ENCODE data around the gene KIF21A.

GRCh38 chr12:39352471-39353017 lies 90.4 kb downstream of the KIF21A start:
- TF ChIP-seq CTCF (IDR thresholded peaks at IDR 0.05) (no peak), POLR2A (IDR thresholded peaks at IDR 0.05) (no peak)

All from lower leg skin (tissue), 3 donors.